NCI-H2171 (cell line): ENCODE data around the gene FLNB.
A peak's percentile ranks its signal among the peaks of the same experiment; 100 is the strongest.

Experiments
- DNase-seq: peaks from one replicate; lab custom pipeline; 2025; lab: John Stamatoyannopoulos, UW

The FLNB gene, protein sequence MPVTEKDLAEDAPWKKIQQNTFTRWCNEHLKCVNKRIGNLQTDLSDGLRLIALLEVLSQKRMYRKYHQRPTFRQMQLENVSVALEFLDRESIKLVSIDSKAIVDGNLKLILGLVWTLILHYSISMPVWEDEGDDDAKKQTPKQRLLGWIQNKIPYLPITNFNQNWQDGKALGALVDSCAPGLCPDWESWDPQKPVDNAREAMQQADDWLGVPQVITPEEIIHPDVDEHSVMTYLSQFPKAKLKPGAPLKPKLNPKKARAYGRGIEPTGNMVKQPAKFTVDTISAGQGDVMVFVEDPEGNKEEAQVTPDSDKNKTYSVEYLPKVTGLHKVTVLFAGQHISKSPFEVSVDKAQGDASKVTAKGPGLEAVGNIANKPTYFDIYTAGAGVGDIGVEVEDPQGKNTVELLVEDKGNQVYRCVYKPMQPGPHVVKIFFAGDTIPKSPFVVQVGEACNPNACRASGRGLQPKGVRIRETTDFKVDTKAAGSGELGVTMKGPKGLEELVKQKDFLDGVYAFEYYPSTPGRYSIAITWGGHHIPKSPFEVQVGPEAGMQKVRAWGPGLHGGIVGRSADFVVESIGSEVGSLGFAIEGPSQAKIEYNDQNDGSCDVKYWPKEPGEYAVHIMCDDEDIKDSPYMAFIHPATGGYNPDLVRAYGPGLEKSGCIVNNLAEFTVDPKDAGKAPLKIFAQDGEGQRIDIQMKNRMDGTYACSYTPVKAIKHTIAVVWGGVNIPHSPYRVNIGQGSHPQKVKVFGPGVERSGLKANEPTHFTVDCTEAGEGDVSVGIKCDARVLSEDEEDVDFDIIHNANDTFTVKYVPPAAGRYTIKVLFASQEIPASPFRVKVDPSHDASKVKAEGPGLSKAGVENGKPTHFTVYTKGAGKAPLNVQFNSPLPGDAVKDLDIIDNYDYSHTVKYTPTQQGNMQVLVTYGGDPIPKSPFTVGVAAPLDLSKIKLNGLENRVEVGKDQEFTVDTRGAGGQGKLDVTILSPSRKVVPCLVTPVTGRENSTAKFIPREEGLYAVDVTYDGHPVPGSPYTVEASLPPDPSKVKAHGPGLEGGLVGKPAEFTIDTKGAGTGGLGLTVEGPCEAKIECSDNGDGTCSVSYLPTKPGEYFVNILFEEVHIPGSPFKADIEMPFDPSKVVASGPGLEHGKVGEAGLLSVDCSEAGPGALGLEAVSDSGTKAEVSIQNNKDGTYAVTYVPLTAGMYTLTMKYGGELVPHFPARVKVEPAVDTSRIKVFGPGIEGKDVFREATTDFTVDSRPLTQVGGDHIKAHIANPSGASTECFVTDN (N-terminal part only)

DNA sequence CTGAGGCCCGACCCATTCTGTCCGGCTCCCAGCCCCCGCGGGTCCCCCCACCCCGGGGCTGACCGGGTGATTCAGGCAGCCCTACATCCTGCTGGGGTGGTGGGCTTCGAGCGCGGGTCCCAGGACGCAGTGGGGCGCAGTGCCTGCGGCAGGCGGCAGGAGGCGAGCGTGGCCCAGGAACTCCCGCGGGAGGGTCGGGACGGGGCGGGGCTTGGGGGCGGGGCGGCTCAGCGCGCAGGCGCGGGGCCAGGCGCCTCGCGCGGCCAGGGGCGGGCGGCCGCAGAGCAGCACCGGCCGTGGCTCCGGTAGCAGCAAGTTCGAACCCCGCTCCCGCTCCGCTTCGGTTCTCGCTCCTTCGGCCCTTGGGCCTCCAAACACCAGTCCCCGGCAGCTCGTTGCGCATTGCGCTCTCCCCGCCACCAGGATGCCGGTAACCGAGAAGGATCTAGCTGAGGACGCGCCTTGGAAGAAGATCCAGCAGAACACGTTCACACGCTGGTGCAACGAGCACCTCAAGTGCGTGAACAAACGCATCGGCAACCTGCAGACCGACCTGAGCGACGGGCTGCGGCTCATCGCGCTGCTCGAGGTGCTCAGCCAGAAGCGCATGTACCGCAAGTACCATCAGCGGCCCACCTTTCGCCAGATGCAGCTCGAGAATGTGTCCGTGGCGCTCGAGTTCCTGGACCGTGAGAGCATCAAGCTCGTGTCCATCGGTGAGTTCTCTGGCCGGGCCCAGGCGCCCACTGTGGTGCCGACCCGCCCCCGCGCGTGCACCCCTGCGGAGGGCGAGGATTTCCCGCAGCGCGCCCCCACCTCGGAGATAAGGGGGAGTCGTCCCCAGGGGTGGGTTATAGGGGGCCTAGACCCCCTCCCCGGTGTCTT, at the start of gene FLNB:
Gene FLNB, plus strand, starts transcription at position 282 of the 885 bp plus-strand sequence. Its CDS starts 143 bp downstream, at position 425.
- peak; percentile 37 for DNase-seq

DNA sequence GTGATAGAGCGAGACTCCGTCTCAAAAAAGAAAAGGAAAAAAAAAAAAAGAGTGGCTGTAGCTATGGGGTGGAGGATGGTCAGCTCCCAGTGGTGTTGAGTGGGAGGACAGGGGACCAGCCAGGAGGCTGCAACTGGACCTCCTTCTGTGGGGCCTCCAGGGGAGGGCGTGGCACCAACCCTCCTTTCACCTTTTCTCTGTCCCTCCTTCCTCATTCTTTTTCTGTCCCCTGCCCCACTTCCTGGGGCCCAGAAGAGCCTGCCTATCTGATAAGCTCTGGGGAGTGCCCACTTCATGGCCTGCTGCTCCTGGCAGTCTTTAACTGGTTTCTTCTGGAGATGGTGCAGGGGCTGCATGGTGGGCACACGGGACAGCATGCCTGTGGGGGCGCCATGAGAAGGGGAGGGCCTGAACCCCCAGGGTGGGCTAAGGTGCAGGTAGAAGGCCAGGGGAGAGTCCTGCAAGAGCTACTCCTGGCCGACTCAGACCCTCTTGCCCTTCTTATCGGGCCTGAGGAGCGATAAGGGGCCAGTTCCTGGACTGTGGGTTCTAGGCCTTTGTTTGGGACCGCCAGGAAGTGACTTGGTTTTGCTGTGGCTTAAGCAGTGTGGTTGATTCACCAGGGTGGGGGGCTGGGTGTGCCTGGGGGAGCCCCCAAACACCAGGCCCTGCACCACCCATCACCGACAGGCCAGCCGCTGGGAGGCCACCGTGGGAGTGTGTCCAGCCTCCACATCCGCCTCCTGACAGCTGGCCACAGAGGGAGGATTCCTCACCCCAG, 49.4 kb upstream of the FLNB start:
- no peak for DNase-seq

DNA sequence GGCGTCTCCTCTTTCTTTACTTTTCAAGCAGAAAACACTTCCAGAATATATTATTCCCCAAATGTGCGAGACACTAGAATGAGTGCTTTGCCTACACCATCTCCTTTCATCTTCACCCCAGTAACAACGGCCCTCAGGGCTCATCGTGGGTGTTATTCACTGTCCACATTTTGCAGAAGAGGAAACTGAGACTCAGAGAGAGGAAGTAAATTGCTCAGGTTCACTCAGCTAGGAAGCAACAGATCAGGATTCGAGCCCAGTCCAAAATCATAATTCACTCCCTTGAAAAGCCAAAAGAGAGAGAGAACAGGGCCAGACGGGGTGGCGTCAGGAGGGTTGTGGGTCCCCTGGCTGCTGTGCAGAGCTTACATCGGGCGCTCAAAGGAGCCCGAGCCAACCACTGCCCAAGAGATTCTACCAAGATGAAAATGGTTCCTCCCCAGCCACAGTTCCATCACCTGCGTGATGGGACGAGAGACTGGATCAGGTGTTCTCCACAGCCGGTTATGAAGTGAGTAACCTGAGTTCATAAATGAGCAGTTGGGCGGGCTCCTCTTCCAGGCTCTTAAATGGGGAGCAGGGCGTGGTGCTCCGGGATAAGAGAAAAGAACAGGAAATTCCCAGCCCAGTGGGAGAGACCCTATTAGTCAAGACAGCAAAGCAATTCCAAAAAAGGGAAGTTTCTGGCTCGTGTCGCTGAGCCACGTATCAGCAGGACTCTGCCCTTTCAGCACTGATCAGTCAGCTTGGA, 48.6 kb upstream of the FLNB start:
- DNase-seq = no peak

DNA sequence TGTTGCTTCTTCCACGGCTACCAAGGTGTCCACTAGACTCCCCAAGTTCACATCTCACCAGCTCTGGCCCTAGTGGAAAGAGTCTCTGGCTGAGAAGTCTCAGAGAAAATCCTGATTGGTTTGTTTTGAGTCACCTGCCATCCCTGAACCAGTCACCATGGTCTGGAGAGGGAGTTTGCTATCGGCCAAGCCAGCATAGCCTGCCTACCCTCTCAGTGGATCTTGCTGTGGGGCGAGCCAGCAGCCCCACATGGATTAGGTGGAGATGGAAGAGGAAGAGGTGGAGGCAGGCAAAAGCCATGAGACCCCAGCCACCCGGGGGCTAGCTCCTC, 48.1 kb upstream of the FLNB start:
- DNase-seq = no peak

DNA sequence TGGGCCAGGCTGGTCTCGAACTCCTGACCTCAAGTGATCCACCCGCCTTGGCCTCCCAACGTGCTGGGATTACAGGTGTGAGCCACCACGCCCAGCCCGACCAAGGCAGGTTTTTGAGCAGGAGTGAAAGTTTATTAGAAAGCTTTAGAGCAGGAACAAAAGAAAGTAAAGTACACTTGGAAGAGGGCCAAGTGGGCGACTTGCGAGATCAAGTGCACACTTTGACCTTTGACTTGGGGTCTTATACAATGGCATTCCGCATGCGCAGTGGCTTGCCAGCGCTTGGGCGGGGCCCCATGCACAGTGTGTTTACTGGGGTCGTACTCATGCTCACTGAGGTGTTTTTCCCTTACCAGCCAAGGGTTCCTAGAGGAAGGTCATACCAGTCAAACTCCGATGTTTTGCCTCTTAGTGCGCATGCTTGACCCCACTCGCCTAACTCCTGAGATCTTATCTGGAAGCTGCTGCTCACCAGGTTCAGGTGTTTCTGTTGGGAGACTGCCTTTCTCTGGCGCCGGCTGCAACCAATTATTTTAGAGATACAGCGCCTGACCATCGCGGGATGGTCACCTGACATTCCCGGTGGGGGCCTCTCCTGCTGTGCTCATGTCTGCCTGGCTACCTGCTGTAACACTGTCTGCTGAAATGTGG, 46.9 kb upstream of the FLNB start:
- DNase-seq = no peak

DNA sequence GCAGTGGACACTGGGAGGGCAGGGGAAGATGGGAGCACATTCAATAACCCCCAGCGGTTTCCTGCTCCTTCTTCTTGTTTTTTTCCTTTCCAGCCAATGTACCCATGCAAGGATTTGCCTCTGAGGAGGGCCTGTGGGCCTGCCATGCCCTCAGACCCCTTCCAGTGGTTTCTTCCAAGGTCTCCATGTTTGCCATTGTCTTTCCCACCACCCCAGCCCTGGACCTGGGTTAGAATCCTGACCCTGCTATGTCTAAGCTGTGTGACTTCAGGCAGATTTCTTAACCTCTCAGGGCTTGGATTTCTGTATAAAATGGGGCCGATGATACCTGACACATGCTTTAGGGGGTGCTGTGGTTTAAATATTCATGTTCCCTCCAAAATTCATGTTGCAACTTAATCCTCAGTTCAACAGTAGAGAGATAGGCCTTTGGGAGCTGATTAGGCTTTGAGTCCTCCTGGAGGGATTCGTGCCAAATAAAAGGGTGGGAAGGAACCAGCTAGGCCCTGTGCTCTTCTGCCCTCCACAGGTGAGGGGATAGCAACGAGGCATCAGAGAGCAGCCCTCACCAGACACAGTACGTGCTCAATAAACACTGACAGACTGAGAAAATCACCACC, 46.3 kb upstream of the FLNB start:
- no peak for DNase-seq

DNA sequence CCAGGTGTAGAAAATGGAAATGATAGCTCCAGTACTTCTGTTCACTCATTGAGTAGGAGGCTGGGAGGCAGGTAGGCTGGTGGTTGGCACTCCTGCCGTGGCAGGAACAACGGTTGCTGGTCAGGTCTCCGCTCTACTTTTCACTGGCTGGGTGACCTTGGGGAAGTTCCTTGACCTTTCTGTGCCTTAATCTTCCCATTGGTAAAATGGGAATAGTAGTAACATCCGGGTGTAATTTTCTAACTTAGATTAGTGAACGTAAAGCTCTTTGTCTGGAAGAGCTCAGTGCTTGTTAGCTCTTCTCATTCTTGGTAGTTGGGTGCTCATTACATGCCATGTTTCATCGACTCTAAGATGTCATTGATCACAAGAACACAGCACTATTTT, 45.8 kb upstream of the FLNB start:
- no peak for DNase-seq

DNA sequence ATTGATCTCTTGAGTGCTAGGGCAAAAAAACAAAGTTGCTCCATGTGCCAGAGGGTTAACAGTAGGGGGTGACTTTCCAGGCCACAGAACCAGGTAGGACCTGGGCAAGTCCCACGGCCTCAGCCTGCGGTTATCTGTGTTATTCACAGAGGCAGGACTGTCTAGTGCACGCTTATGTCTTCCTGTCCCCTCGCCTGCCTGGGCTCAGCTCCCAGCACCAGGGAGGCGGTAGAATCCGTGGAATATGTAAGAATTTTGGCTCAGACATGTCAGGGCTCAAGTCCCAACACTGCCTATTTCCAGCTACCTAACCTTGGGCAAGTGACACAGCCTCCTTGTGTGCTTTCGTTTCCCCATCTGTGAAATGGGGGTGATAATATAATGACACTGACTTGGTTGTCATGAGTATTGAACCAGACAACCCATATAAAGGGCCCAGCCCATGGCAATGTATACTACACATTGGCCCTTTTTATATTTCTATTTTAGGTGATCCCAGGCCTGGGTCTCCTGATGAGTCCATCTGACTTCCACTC, 44.3 kb upstream of the FLNB start:
- DNase-seq = no peak

DNA sequence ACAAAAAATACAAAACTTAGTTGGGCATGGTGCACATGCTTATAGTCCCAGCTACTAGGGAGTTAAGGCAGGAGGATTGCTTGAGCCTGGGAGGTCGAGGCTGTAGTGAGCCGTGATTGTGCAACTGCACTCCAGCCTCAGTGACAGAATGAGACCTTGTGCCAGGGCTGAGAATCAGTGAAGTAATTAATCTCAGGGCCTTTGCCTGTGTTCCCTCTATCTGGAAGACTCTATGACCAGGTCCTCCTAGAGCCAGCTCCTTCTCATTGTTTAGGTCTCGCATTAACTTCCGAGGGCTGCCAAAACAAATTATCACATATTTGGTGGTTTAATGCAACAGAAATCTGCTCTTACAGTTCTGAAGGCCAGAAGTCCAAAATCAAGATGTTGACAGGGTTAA, 41.4 kb upstream of the FLNB start:
- no peak for DNase-seq

DNA sequence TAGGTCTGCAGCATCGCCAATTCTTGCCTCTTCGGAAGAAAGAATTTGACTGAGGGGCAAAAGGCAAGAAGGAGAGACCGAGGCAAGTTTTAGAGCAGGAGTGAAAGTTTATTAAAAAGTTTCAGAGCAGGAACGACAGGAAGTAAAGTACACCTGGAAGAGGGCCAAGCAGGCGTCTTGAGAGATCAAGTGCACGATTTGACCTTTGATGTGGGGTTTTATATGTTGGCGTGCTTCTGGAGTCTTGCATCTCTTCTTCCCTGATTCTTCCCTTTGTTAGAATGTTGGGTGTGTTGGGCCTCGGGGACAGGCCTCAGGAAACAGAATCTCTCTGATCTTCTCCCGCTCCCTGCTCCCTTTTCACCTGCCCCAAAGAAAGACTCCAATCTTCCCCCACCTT, 40.6 kb upstream of the FLNB start:
- DNase-seq = no peak

DNA sequence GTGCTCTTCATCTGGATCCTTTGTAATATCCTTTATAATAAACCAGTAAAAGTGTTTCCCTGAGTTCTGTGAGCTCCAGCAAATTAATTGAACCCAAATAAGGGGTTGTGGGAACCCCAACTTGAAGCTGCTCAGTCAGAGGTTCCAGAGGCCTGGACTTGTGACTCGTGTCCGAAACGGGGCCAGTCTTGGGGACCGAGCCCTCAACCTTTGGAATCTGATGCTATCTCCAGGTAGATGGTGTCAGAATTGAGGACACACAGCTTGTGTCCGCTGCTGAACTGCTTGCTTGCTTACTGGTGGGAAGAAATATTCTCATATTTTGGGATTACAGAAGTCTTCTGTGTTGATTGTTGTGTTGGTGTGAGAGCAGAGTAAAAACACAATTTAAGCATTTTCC, 39.7 kb upstream of the FLNB start:
- DNase-seq = no peak

DNA sequence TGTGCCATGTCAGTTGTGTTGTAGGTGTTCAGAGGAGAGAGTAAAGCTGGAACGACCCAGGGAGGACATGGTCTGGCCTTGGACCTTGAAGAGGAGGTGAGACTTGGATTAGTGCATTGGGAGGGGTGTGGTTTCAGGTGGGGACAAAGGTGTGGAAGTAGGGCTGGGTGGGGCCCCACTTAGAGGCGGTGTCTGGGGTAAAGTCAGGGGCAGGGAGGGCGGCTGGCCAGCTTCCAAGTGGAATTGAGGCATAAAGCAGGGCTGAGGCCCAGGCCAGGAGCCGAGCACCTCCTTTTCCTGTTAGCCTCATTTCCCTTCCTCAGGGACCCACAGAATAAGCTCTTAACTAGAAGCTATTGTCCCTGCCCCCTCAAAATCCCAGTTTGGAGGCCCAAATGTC, 36.2 kb upstream of the FLNB start:
- DNase-seq = no peak

DNA sequence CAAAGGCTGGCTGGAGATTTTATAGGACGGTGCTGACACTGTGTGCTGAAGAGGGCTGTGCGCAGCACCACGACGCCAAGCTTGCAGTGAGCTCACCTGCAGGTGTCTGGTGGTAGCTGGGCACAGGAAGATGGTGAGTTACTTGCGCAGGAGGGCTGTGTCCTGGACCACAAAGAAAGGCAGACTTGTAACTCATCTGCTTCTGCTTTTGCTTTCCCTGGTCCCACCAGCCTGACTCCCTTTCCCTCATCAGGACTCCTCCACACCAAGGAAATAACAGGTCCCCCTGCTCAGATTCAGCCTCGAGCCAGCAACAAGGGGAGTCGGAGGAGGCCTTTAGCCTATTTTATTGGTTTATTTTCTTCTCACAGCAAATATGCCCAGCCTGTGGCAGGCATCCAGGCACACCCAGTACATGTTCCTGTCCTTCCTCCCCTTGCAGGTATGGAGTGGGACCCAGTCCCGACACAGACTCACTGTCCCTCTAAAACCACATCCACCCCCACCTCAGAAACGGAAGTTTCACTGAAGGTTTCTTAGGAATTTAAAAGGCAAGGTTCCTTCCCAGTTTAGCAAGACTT, 35.6 kb upstream of the FLNB start:
- no peak for DNase-seq

DNA sequence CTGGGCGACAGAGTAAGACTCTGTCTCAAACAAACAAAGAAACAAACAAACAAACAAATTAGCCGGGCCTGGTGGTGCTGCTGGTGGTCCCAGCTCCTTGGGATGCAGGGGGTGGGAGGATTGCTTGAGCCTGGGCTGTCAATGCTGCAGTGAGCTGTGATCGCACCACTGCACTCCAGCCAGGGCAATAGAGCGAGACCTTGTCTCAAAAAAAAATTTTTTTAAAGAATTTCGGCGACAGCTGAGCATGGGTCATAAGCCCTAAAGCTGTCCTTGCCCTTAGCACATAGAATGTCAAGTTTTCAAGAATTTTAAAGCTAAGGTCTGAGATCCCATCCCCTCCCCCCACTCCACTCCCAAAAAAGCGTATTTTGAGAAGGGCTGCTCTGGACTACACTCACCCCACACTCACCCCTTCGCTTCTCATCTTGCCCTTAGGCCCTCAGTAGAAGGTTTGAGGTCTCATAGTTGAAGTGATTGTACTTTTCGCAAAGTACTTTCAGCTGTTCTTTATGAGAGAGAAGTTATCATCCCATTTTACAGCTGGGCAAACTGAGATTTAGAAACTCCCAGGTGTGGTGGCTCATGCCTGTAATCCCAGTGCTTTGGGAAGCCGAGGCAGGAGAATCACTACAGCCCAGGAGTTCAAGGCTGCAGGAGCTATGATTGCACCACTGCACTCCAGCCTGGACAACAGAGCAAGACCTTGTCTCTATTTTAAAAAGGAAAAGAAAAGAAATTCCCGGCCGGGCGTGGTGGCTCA, 34.3 kb upstream of the FLNB start:
- DNase-seq = no peak

DNA sequence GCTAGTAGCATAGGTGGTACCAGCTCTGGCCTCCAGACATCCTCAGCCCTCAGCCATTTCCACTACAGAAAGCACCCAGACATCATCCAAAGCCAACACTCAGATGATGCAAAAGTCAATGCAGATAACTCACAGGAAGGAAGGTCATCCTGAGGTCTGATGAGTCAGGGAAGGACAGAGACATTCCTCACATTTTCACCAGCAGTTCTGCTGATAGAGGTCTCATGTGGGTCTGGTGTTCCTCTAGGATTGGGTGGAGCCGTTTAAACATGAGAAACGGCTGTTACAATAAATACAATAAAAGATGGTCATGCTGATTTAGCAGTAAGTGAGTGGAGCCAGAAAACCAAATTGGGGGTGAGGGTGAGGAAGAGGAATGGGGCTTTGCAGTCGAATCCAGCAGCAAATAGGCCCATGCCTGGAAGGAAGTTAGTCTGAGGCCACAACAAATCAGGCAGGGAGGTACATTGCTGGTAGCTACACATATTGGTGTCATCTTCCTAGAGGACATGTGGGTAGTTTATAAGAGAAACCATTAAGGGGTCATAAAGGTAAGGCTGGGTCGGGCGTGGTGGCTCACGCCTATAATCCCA, 33.3 kb upstream of the FLNB start:
- DNase-seq = no peak

DNA sequence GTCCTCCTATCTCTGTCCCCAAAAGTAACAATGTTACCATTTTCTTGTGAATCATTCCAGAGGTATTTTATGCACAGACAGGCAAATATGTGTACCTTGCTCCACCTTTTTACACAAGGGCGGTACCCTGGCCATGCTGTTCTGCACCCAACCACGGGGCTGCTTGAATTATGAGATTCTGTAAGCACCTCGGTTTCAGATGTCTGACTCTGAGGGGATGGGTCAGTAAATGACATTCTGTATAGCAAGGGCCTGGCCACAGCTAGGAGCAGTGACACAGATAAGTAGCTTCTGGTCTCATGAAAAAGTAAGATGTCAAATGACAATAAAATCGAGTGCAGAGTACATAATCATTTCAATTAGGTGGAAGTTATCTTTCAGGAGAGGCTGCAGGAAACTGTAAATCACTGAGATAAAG, 30.4 kb upstream of the FLNB start:
- DNase-seq = no peak

DNA sequence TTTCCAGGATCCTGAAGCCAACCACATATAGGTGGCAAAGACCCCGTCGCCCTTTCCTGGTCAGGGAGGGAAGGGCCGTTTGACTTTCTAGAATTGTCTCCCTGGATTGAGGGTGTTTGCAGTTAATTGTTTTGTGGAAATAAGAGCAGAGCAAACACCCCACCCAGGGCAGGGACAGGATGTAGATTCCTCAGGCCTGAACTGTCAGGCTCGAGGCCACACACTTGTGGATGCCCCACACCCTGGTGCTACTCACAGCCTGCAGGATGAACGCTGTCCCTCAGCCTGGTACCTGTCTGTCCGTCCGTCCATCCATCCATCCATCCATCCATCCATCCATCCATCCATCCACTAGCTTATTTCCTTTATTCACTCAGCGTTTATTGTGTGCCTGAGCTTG, 29.9 kb upstream of the FLNB start:
- DNase-seq = no peak
